GM08714 (cell line): ENCODE data around the gene ACVR2A.

ENCODE experiments used
- H3K4me3 ChIP-seq: fragments of 200-500 bp; sonication (Bioruptor generic); 2 replicates; pipeline ENCODE4 v1.5.1; 2014; ENCODE audit warnings: mild to moderate bottlenecking, low read length, inconsistent platforms
- ZNF274 ChIP-seq: IDR thresholded peaks from 2 replicates; pipeline ENCODE4 v1.6.1; 2012; ENCODE audit warnings: mild to moderate bottlenecking, low read depth, low read length

The ACVR2A gene

DNA sequence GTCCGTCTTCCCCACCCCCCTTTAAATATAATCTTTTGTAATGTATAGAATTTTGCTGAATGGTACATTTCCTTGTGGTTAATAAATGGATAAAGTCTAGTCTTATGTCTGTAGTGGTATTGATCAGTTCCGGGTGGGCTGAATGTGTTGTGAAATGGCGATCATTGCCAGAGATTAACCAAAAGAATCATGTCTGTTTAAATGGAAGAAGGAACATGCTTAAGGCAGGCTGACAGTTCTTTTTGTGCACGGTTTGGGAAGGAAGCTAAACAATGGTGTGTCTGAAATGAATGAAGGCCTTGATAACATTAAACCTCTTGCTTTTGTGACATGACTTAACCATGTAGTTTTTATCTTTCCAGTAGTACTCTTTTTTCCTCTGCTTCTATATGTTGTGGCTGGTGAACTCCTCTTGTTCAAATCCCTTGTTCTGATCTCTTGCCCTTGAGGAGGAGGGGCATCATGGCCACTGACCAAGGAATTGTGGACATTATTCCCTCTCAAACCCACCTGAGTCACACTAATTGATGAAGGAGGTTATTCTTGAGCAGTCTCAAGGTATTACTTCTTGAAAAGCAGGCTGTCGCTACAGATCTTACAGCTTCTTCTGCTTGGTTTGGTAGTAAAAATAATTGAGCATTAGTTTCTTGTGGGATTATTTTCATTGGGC, 1.7 kb downstream of the ACVR2A start:
- H3K4me3 ChIP-seq = peak overlapping the region; percentile 91; the same call in 1 of the 2 replicates
- no peak for TF ChIP-seq ZNF274

DNA sequence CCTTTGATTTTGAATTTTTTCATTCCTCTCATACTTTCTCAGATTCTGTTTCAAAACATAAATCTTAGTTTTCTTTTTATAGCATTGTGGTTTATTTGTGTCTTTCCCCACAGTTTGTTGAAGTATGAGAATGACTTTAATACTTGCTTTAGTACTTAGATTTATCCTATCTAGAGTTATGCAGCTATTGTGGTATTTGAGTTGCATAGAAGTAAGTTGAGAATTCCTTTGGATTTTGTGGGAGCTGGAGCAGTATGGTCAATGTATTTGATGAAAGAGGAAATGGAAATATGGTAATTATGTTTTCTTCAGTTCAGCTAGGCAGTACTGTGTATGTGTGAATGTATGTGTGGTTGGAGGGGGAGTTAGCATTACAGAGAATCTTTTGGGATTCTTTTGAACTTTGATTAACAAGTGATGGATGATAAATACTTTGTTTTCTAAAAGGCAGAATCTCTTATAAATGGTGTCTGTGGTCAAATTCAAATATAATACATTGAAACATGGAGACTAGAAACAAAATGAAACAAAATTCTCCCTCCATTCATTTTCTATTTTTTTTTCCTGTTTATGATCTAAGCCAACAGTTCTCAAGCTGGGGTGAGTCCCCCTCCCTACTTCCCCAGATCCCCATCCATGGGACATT, 3.0 kb downstream of the ACVR2A start:
- H3K4me3 ChIP-seq = no peak overlapping the region

DNA sequence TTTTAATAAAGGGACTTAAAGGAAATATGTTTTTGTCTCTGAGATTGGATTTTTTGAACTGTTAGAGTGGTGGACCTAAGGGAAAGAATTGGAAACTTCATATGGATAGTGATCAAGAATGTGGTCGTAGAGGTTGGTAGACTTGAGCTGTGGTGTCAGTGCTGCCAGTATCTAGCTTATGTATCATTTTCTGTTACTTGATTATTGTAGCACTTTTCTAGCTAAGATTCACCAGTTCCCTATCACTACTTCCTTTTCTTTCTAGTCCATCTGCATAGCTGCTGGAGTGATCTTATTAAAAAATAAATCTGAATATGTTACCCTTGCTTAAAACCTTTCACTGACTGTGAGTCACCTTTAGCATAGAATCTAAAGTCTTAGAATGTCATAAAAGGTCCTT, 6.0 kb downstream of the ACVR2A start:
- H3K4me3 ChIP-seq = no peak overlapping the region
- TF ChIP-seq ZNF274 = no peak

More for the DNA sequence above, 3.0 kb downstream of the ACVR2A start:
- no peak for TF ChIP-seq ZNF274

DNA sequence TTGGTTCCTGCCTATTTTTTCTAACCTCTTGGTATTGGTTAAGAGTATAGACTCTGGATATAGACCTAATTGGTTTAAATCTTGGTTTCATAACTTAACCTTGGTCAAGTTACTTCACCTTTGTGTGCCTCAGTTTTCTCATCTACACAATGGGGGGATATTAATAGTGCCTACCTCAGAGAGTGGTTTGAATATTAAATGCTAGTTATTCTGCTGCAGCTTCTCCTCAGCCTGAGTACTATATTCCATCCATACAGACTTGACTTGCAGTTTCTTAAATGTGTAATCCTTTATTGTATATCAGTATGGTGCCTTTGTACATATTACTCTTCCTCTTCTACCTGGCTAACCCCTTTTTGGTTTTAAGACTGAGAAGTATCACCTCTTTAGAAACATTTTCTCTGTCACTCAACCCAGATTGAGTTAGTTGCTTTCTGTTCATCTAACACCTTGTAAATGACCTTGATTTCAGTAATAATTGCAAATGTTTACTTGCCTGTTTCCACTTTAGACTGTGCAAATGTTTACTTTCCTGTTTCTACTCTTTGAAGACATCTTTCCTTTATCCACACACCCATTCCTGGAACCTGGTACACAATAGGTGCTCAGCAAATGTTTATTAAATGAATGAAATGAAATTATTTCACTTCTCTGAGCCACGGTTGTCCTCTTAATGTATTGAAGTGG, 6.6 kb downstream of the ACVR2A start:
- no peak for TF ChIP-seq ZNF274
- H3K4me3 ChIP-seq = no peak overlapping the region

DNA sequence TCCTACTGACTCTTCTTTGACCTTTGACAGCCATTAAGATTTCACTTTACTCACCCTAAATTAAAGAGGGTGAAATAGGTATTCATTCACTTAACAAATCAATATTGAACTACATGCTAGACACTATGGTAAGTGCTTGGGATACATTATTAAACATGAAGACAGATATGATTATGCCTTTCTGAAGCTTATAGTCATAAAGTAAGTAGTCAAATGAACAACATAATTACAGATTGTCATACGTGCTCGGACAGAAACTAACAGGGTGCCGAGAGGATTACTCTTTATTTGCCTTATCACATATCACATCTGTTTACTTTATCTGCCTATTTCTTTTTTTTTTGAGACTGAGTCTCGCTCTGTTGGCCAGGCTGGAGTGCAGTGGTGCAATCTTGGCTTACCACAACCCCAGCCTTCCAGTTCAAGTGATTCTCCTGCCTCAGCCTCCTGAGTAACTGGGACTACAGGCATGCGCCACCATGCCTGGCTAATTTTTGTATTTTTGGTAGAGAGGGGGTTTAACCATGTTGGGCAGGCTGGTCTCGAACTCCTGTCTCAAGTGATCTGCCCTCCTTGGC, 9.8 kb downstream of the ACVR2A start:
- TF ChIP-seq ZNF274 = no peak
- H3K4me3 ChIP-seq = no peak overlapping the region

DNA sequence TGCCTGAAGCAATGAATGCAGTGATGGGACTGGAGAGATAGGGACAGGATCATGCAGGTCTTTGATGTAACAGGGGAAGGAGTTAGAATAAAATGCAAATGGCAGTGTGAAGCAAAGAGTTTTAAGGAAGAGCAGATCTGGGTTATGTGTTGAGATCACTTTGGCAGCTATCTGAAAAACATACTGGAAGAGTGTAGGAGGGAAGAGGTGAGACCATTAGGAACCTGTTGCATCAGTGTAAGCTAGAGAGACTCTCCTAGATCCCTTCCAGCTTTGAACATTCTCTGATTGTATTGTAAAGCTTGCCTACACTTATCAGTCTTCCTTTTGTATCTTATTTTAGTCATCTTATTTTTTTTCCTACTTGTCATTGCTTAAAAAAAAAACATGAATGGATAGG, 10.5 kb downstream of the ACVR2A start:
- TF ChIP-seq ZNF274 = no peak
- no peak overlapping the region for H3K4me3 ChIP-seq

DNA sequence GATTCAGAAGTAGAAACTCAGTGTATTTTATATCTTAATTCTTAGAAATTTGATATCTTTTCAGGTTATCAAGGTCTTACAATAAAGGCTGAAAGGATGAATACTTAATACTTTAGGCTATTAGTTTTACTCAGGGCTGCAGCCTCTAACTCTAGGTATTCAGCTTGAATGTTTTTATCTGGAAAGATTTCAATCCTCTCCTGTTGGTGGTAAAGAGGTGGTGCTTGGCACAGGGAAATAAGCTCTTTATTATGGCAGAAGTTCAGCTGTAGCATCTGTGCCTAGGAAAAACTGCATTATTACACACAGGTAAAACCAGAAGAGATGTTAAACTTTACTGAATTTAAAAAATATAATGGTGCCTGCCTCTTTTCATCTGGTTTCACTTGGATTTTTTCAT, 11.1 kb downstream of the ACVR2A start:
- no peak overlapping the region for H3K4me3 ChIP-seq
- no peak for TF ChIP-seq ZNF274

DNA sequence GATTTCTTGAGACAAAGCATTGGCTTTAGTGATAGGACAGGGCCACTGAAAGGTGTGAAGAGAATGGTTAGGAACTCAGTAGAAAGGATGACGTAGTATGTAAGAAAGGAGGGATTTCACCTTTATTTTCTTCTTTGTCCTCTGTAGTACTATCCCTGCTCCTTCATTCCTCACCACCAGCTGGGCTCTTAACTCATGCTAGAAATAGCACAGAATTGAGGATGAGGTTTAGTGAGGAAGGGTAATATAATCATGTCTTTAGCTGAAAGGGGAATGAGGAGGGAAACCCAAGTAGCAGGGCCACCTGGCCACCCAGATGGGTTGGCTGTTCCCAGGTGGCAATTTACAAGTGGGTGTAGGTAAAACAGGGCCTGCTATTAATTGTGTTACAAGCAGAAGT, 15.2 kb downstream of the ACVR2A start:
- no peak overlapping the region for H3K4me3 ChIP-seq

DNA sequence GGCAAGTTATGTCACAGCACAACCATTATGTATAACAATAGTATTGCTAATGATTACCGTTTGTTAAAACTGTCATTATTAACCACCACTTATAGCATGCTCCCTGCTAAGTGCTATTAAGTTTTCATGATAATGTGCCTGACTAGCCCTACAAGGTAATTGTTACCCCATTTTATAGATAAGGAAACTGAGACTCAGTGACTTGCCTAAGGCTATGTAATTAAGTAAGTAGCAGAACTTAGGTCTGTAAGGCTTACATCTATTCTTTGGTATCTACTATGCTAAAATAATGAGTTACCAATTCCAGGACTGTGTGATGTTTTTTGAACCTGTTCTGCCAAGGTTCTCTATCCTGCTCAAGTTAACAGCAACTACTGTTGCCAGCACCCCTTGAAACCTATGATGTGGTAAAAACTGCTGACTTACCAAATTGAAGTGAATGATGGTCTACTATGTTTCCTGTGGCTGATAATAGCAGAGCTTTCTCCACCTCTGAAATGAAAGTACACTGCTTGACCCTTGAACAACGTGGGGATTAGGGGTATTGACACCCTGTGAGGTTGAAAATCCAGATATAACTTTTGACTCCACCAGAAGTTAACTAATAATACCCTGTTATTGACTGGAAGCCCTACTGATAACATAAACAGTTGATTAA, 18.2 kb downstream of the ACVR2A start:
- H3K4me3 ChIP-seq = no peak overlapping the region
- no peak for TF ChIP-seq ZNF274

More for the DNA sequence above, 15.2 kb downstream of the ACVR2A start:
- TF ChIP-seq ZNF274 = no peak

DNA sequence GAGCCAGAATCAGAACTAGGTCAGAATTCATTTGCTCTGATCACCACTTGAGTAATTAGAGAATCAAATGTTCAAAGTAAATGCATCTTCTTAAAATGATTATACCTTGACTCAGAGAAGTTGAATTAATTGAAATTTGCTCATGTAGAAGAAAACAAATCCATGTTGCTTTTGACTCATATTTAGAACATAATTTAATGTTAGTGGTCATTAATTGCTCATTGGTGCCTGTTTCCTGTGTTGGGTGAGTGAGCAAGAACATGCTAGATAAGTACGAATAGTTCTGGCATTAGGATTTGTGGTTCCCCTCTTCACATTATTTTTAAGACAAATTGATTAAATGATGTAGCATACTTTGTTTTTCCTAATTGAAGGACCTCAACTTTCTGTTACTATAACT, 19.0 kb downstream of the ACVR2A start:
- H3K4me3 ChIP-seq = no peak overlapping the region
- no peak for TF ChIP-seq ZNF274

DNA sequence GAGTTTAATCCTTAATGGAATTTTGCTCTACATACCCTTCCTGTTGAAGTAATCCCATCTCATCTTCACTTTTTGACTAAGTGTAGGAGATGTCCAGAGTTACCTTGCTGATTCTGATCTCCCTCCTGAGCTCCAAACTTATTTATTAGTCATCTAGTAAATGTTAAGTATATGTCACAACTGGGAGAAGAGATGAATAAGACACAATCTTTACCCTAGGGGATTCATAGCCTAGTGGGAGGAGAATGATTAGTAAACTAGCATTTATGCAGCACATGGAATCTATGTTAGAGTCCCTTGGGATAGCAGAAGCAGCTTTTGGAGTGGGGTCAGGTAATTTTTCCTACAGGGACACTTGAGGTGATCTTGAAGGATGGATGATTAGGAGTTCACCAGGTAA, 20.7 kb downstream of the ACVR2A start:
- no peak for TF ChIP-seq ZNF274
- no peak overlapping the region for H3K4me3 ChIP-seq

DNA sequence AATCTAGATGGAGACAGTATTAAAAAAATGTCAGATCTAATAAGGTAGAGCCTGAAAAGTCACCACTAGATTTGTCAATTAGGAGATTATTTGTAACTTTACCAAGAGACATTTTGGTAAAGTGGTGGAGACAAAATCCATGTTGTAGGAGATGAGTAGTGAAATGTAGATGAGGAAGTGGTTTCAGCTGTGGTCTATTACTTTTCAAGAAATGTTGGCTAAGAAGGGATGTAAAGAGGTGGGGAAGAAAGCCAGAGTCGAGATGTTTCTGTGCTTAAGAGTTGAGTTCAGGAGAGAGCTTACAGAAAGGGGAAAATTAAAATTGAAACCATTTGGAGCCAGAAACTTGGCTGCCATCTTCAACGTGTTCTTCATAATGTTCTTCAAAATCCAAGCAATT, 22.2 kb downstream of the ACVR2A start:
- no peak for TF ChIP-seq ZNF274

DNA sequence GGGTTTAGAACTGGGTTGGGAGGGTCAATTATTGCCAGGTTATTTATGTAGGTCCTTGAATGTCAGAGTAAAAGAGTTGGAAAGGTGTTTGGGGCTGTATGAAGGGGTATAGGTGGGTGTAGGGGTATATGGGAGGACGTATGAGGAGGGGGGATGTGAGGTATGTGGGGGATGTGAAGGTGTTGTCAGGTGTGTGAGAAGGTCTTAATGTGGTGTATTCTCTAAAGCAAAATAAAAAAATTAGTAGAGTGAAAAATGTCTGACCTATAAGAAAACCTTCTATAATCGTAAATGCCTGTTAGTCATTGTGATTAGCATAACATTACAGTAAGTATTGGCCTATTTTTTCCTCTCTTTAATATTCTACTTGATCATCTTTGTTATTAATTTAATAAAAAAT, 25.1 kb downstream of the ACVR2A start:
- no peak overlapping the region for H3K4me3 ChIP-seq
- TF ChIP-seq ZNF274 = no peak

More for the DNA sequence above, 22.2 kb downstream of the ACVR2A start:
- H3K4me3 ChIP-seq = no peak overlapping the region

DNA sequence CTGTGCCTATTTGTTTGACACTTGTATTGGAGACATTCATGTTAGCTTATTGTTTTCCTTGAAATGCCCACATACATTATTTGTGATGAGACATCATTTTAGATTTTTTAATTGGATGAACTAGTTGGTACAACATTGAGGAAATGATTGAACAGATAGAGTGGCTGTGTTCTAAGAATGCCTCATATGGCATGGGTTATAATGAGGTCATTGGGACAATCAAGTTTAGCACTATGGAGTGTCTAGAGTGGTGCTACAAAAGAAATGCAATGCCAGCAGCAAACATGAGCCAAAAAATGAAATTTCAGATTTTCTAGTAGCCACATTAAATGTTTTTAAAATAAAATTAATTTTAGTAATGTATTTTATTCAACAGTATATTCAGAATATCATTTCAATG, 28.1 kb downstream of the ACVR2A start:
- H3K4me3 ChIP-seq = no peak overlapping the region
- TF ChIP-seq ZNF274 = no peak
